ENCODE data around the gene IFITM1. TPM values are rescaled to one million over a fixed set of nuclear protein-coding genes. Genes with fewer than 3 reads are reported as not detected.

IFITM1 gene
- total and polyA plus RNA-seq, 7 experiments from 2014 or later = 97.4 to 2,355 (median 365) TPM

DNA sequence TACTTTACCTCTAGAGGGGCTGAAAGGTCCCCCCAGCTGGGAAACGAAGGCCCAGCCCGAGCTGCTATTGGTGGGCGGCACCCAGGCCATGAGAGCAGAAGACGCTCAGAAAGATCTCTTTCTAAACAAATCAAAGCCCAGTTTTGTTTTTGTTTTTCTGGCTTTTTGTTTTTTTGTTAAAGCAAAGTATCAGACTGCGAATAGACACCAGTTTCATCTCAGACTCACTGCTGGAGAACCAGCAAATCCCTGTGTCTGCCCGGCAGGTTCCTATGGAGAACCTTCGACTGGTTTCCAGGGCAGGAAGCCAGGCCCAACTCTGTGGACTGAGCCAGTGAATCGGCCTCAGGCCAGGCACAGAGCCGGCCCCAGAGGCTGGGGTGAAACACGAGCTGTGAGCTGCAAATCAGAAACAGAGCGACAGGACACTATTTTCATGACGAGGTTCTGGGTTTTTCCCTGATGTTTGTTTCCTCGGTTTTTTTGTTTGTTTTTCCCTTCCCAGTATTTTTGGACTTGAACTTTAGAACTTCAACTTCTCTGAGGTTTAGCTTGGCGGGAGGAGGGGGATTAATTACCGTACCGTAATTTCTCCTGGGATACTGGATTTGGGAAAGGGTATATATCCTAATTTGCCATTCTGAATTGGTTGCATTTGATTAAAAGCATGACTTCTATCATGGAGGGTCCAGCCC is 39.5 kb downstream of the IFITM1 start:
- H3K27me3 ChIP-seq (ENCODE audit: control insufficient read depth in 2 of 2, insufficient read depth in 2 of 2, low read length in 2 of 2) = no peaks in the 10 kb centered on the region
- no peak overlapping the region for H3K4me3 ChIP-seq (ENCODE audit: low read length)
- Mint-ChIP-seq H3K27ac (peak overlapping the region in 7 of 9 donors; percentile 32 to 99 (median 92)), H3K4me3 (peak overlapping the region in 6 of 10 donors; percentile 8 to 69 (median 48)), H3K4me1 (peaks cover 33 to 49% (median 48%) of the 10 kb centered on the region in 7 donors), H3K36me3 (no peaks in the 10 kb centered on the region), H3K9me3 (peaks cover 0 to 3% (median 0%) of the 10 kb centered on the region in 11 donors), H3K27me3 (peaks cover 0 to 2% (median 0%) of the 10 kb centered on the region in 5 donors)
- DNase-seq (no peak), ATAC-seq (no peak)
- intact Hi-C loops (cut with micrococcal nuclease) = loop anchor here in 1 of 2 donors (2.0 kb wide), 1 partner anchor 17 kb away; no protein-coding TSS in a partner anchor
- ChIA-PET POLR2A (interaction anchor here (0.8 to 1.4 kb wide), 10 partner anchors 13 to 74 kb away, joined by 3 to 6 read pairs (median 4); partner anchors contain the start of gene IFITM2), CTCF (interaction anchor here (1.0 to 3.4 kb wide), 2 partner anchors 37 to 41 kb away, joined by 3 to 36 read pairs; no protein-coding TSS in a partner anchor)
- peak overlapping the region; percentile 37 for H3K27ac ChIP-seq (ENCODE audit: low read depth, low read length)
- H3K4me1 ChIP-seq (ENCODE audit: control insufficient read depth in 2 of 2, insufficient read depth in 2 of 2, low read length in 2 of 2) = peaks cover 9 to 16% of the 10 kb centered on the region in 2 donors
- no peaks in the 10 kb centered on the region for H3K36me3 ChIP-seq (ENCODE audit: control insufficient read depth in 2 of 3, insufficient read depth in 3 of 3, low read length in 3 of 3)
- H3K9me3 ChIP-seq (ENCODE audit: control insufficient read depth in 2 of 3, low read length in 3 of 3) = no peaks in the 10 kb centered on the region

DNA sequence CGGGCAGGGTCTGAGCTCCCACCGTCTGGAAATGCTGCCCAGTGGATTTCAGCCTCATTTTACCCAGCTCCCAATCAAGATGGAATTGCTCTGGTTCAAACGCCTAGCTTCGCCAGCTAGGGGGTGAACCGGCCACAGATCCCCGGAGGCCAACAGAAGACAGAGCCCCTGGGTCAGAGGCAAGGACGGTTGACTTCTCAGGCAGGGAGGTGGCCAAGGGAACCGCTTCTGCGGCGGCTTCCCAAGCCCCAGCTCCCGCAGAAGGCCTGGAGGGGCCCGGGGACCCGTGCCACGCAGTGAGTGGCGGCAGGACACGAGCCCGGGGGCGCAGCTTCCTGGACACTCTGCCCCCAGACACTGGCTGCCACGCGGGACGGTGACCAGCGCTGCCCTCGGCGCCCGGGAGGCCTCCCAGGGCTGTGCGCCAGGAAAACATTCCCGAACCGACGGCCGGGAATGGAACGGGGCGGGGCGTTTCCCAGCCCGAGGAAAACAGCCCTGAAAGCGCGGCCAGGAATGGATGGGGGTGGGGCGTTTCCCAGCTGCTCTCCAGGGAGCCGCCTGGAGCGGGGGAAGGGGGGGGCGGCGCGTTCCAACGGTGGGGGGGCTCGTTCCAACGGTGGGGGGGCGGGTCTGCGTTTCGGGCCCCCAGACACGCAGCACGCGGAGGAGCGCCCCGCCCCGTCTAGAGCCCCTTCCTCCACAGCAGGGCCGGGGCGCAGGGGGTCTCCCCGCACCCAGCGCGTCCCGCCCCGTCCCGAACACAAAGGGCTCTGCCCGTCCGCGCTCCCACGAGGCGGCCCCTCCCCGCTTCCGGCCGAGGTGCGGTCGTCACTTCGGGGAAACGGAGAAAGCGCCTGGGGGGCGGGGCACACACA is 42.0 kb downstream of the IFITM1 start:
- POLR2A ChIA-PET = interaction anchor here (0.6 to 2.2 kb wide), 23 partner anchors 13 to 149 kb away, joined by 3 to 40 read pairs (median 7); partner anchors contain the start of genes B4GALNT4, BET1L, IFITM1 and PGGHG
- Mint-ChIP-seq H3K27ac (peak overlapping the region in 6 of 9 donors; percentile 89 to 99 (median 98)), H3K4me3 (peak overlapping the region in 8 of 10 donors; percentile 83 to 93 (median 88)), H3K9me3 (peaks cover 0 to 6% (median 0%) of the 10 kb centered on the region in 11 donors), H3K27me3 (peaks cover 0 to 6% (median 0%) of the 10 kb centered on the region in 5 donors), H3K36me3 (no peaks in the 10 kb centered on the region), H3K4me1 (peaks cover 29 to 45% (median 37%) of the 10 kb centered on the region in 7 donors)
- no peaks in the 10 kb centered on the region for H3K27me3 ChIP-seq (ENCODE audit: control insufficient read depth in 2 of 2, insufficient read depth in 2 of 2, low read length in 2 of 2)
- ATAC-seq (peak; percentile 89), DNase-seq (peak; percentile 74 to 92 (median 90))
- no peaks in the 10 kb centered on the region for H3K36me3 ChIP-seq (ENCODE audit: control insufficient read depth in 2 of 3, insufficient read depth in 3 of 3, low read length in 3 of 3)
- H3K4me1 ChIP-seq (ENCODE audit: control insufficient read depth in 2 of 2, insufficient read depth in 2 of 2, low read length in 2 of 2) = peaks cover 9 to 19% of the 10 kb centered on the region in 2 donors
- H3K4me3 ChIP-seq (ENCODE audit: low read length) = peak overlapping the region; percentile 66
- H3K27ac ChIP-seq (ENCODE audit: low read depth, low read length) = peak overlapping the region; percentile 97
- CTCF ChIA-PET = interaction anchor here (0.7 to 3.4 kb wide), 10 partner anchors 10 to 105 kb away, joined by 3 to 36 read pairs (median 10); no protein-coding TSS in a partner anchor
- H3K9me3 ChIP-seq (ENCODE audit: control insufficient read depth in 2 of 3, low read length in 3 of 3) = peaks cover 0 to 3% (median 0%) of the 10 kb centered on the region in 3 experiments
- intact Hi-C loops (cut with micrococcal nuclease) = loop anchor here (1.0 to 5.0 kb wide), 10 partner anchors 29 to 151 kb away; partner anchors contain the start of genes IFITM1 (in 2 of the 2), PTDSS2 (in 2 of the 2), BET1L (in 1 of the 2) and PSMD13 (in 1 of the 2)

DNA sequence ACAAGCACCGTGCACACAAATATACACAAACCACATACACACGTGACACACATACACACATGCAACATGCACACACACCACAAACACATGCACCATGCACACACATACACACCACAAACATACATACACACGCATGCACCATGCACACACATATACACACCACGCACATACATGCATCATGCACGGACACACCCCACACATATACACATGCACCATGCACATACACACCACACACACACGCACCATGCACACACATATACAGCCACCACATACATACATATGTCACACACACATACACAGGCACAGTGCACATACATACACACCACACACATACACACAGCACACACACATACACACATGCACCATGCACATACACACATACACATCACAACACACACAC is 42.8 kb downstream of the IFITM1 start:
- Histone ChIP-seq H3K36me3 (ENCODE audit: control insufficient read depth in 2 of 3, insufficient read depth in 3 of 3, low read length in 3 of 3) (no peaks in the 10 kb centered on the region), H3K4me3 (ENCODE audit: low read length) (no peak overlapping the region), H3K27me3 (ENCODE audit: control insufficient read depth in 2 of 2, insufficient read depth in 2 of 2, low read length in 2 of 2) (no peaks in the 10 kb centered on the region), H3K27ac (ENCODE audit: low read depth, low read length) (no peak overlapping the region), H3K4me1 (ENCODE audit: control insufficient read depth in 2 of 2, insufficient read depth in 2 of 2, low read length in 2 of 2) (peaks cover 9 to 13% of the 10 kb centered on the region in 2 donors), H3K9me3 (ENCODE audit: control insufficient read depth in 2 of 3, low read length in 3 of 3) (peaks cover 0 to 7% (median 0%) of the 10 kb centered on the region in 3 experiments)
- no peak overlapping the region for H3K4me3 Mint-ChIP-seq
- ATAC-seq (no peak), DNase-seq (no peak)
- intact Hi-C loops (cut with micrococcal nuclease) = loop anchor here (1.0 to 5.0 kb wide), 6 partner anchors 42 to 151 kb away; partner anchors contain the start of genes IFITM1 (in 1 of the 2), PSMD13 (in 1 of the 2), PTDSS2 (in 1 of the 2) and RNH1 (in 1 of the 2)
- ChIA-PET POLR2A (interaction anchor here (1.4 to 2.2 kb wide), 10 partner anchors 17 to 149 kb away, joined by 6 to 24 read pairs (median 15); partner anchors contain the start of genes BET1L, PGGHG, PSMD13 and RIC8A), CTCF (interaction anchor here (1.6 to 2.4 kb wide), 2 partner anchors 47 to 50 kb away, joined by 10 to 16 read pairs; no protein-coding TSS in a partner anchor)
- no peak overlapping the region for H3K27ac Mint-ChIP-seq
- no peaks in the 10 kb centered on the region for H3K36me3 Mint-ChIP-seq
- H3K4me1 Mint-ChIP-seq = peaks cover 24 to 38% (median 30%) of the 10 kb centered on the region in 7 donors
- H3K27me3 Mint-ChIP-seq = peaks cover 0 to 6% (median 0%) of the 10 kb centered on the region in 5 donors
- peaks cover 0 to 7% (median 0%) of the 10 kb centered on the region in 11 donors for H3K9me3 Mint-ChIP-seq

DNA sequence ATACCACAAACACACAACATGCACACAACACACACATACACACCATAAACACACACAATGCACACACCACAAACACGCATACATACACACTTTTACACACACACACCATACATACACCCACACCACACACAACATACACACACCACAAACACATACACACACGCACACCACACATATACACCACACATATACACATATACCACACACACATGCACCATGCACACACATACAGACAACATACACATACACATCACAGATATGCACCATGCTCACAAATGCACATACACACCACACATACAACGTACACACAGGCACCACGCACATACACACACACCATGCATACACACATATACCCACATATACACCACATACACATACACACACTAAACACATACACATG is 43.7 kb downstream of the IFITM1 start:
- peaks cover 0 to 7% (median 1%) of the 10 kb centered on the region in 11 donors for H3K9me3 Mint-ChIP-seq
- no peaks in the 10 kb centered on the region for H3K36me3 ChIP-seq (ENCODE audit: control insufficient read depth in 2 of 3, insufficient read depth in 3 of 3, low read length in 3 of 3)
- H3K4me1 ChIP-seq (ENCODE audit: control insufficient read depth in 2 of 2, insufficient read depth in 2 of 2, low read length in 2 of 2) = peaks cover 9 to 13% of the 10 kb centered on the region in 2 donors
- peaks cover 0 to 6% (median 0%) of the 10 kb centered on the region in 5 donors for H3K27me3 Mint-ChIP-seq
- no peak overlapping the region for H3K4me3 Mint-ChIP-seq
- H3K4me3 ChIP-seq (ENCODE audit: low read length) = no peak overlapping the region
- intact Hi-C loops (cut with micrococcal nuclease) = loop anchor here in 1 of 2 donors (2.0 to 5.0 kb wide), 4 partner anchors 93 to 150 kb away; partner anchors contain the start of genes PSMD13, PTDSS2, RNH1 and SIRT3
- POLR2A ChIA-PET = interaction anchor here (0.5 kb wide), 1 partner anchor 86 kb away, joined by 3 read pairs; no protein-coding TSS in a partner anchor
- no peak overlapping the region for H3K27ac ChIP-seq (ENCODE audit: low read depth, low read length)
- ATAC-seq (no peak), DNase-seq (no peak)
- H3K27ac Mint-ChIP-seq = no peak overlapping the region
- H3K4me1 Mint-ChIP-seq = peaks cover 21 to 31% (median 27%) of the 10 kb centered on the region in 7 donors
- no peaks in the 10 kb centered on the region for H3K27me3 ChIP-seq (ENCODE audit: control insufficient read depth in 2 of 2, insufficient read depth in 2 of 2, low read length in 2 of 2)
- H3K9me3 ChIP-seq (ENCODE audit: control insufficient read depth in 2 of 3, low read length in 3 of 3) = peaks cover 0 to 7% (median 0%) of the 10 kb centered on the region in 3 experiments
- H3K36me3 Mint-ChIP-seq = no peaks in the 10 kb centered on the region
- CTCF ChIA-PET = no interaction called here

DNA sequence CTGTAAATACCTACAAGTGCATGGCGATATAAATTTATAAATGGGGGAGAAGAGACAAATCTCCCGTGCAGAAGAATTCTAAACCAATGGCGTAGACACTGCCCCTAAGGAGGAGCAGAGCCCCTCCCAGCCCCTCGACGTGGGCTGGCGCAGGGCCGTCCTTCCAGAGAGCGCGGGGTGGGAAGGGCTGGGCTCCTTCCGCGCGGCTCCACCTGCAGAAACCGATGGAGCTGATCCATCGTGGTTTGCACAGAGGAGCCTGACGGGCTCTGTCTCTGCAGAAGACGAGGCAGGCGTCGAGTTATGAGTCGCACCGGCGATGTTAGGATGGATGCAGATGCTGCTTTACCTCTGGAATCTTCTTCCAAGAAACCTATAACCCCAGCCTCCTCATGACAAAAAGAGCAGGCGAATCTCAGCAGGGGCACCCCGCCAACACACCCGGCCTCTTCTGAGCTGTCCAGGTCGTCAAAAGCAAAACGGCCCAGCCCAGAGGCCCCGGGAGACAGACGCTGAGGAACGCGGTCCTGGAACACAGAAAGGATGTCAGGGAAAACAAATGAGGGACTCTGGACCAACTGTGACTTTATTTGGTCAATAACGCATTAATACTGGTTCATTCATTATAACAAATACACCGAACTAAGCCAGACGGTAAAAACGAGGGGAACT is 44.4 kb downstream of the IFITM1 start:
- Mint-ChIP-seq H3K27me3 (peaks cover 0 to 6% (median 0%) of the 10 kb centered on the region in 5 donors), H3K4me3 (no peak overlapping the region), H3K4me1 (peaks cover 14 to 24% (median 20%) of the 10 kb centered on the region in 7 donors), H3K27ac (peak overlapping the region in 2 of 9 donors; percentile 70 to 76), H3K9me3 (peaks cover 0 to 7% (median 1%) of the 10 kb centered on the region in 11 donors), H3K36me3 (no peaks in the 10 kb centered on the region)
- intact Hi-C loops (cut with micrococcal nuclease) = loop anchor here in 1 of 2 donors (5.0 kb wide), 2 partner anchors 106 to 149 kb away; partner anchors contain the start of gene RNH1
- Histone ChIP-seq H3K9me3 (ENCODE audit: control insufficient read depth in 2 of 3, low read length in 3 of 3) (peaks cover 0 to 7% (median 0%) of the 10 kb centered on the region in 3 experiments), H3K4me3 (ENCODE audit: low read length) (no peak overlapping the region), H3K27ac (ENCODE audit: low read depth, low read length) (no peak overlapping the region), H3K27me3 (ENCODE audit: control insufficient read depth in 2 of 2, insufficient read depth in 2 of 2, low read length in 2 of 2) (no peaks in the 10 kb centered on the region), H3K36me3 (ENCODE audit: control insufficient read depth in 2 of 3, insufficient read depth in 3 of 3, low read length in 3 of 3) (no peaks in the 10 kb centered on the region), H3K4me1 (ENCODE audit: control insufficient read depth in 2 of 2, insufficient read depth in 2 of 2, low read length in 2 of 2) (peaks cover 9 to 13% of the 10 kb centered on the region in 2 donors)
- ATAC-seq = no peak
- DNase-seq = no peak
- ChIA-PET POLR2A (interaction anchor here (0.5 to 2.3 kb wide), 6 partner anchors 9 to 121 kb away, joined by 3 to 6 read pairs (median 4); no protein-coding TSS in a partner anchor), CTCF (interaction anchor here (0.7 kb wide), 1 partner anchor 28 kb away, joined by 3 read pairs; no protein-coding TSS in a partner anchor)
